ENCODE results near the gene EPS8L3. TPM values are rescaled to one million over a fixed set of nuclear protein-coding genes. Genes with fewer than 3 reads are reported as not detected.

EPS8L3 gene
- total and polyA plus RNA-seq, 9 of the 15 experiments (the other 6 are each of a cell fraction or from before 2014, with no cell fraction given), result 0.09 to 0.42 (median 0.14) TPM; not detected in 5

- TF ChIP-seq, protein P1, sequence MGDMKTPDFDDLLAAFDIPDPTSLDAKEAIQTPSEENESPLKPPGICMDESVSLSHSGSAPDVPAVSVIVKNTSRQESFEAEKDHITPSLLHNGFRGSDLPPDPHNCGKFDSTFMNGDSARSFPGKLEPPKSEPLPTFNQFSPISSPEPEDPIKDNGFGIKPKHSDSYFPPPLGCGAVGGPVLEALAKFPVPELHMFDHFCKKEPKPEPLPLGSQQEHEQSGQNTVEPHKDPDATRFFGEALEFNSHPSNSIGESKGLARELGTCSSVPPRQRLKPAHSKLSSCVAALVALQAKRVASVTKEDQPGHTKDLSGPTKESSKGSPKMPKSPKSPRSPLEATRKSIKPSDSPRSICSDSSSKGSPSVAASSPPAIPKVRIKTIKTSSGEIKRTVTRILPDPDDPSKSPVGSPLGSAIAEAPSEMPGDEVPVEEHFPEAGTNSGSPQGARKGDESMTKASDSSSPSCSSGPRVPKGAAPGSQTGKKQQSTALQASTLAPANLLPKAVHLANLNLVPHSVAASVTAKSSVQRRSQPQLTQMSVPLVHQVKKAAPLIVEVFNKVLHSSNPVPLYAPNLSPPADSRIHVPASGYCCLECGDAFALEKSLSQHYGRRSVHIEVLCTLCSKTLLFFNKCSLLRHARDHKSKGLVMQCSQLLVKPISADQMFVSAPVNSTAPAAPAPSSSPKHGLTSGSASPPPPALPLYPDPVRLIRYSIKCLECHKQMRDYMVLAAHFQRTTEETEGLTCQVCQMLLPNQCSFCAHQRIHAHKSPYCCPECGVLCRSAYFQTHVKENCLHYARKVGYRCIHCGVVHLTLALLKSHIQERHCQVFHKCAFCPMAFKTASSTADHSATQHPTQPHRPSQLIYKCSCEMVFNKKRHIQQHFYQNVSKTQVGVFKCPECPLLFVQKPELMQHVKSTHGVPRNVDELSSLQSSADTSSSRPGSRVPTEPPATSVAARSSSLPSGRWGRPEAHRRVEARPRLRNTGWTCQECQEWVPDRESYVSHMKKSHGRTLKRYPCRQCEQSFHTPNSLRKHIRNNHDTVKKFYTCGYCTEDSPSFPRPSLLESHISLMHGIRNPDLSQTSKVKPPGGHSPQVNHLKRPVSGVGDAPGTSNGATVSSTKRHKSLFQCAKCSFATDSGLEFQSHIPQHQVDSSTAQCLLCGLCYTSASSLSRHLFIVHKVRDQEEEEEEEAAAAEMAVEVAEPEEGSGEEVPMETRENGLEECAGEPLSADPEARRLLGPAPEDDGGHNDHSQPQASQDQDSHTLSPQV (IDR thresholded peaks at IDR 0.05), result peak; percentile 9; the same call in 1 of the 2 replicates
- no peak for TF ChIP-seq ZNF695 (CRISPR knock-in tag; IDR thresholded peaks at IDR 0.05)
- TF ChIP-seq ZBTB12 (CRISPR knock-in tag; IDR thresholded peaks at IDR 0.05), result no peak
- TF ChIP-seq, protein P2, sequence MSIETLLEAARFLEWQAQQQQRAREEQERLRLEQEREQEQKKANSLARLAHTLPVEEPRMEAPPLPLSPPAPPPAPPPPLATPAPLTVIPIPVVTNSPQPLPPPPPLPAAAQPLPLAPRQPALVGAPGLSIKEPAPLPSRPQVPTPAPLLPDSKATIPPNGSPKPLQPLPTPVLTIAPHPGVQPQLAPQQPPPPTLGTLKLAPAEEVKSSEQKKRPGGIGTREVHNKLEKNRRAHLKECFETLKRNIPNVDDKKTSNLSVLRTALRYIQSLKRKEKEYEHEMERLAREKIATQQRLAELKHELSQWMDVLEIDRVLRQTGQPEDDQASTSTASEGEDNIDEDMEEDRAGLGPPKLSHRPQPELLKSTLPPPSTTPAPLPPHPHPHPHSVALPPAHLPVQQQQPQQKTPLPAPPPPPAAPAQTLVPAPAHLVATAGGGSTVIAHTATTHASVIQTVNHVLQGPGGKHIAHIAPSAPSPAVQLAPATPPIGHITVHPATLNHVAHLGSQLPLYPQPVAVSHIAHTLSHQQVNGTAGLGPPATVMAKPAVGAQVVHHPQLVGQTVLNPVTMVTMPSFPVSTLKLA (conservative IDR thresholded peaks at IDR 0.05), result no peak
- no peak for TF ChIP-seq CCAR2 (IDR thresholded peaks at IDR 0.05; ENCODE audit: low read depth, low read length)
- no peak for TF ChIP-seq SIN3B (IDR thresholded peaks at IDR 0.05; ENCODE audit: low read depth)
- no peak for TF ChIP-seq ZFP36 (IDR thresholded peaks at IDR 0.05; ENCODE audit: low read depth, low read length, partially characterized antibody)
- no peak for TF ChIP-seq CREBBP (IDR thresholded peaks at IDR 0.05; ENCODE audit: low read depth, low read length)
- no peak for TF ChIP-seq FOXM1 (IDR thresholded peaks at IDR 0.05; ENCODE audit: low read depth)
- no peak for TF ChIP-seq FOXM1 (CRISPR knock-in tag; IDR thresholded peaks at IDR 0.05; ENCODE audit: low read depth)
- peak; percentile 76; the same call in 1 of the 2 replicates for TF ChIP-seq EP300 (IDR thresholded peaks at IDR 0.05; ENCODE audit: low read length)
- no peak for TF ChIP-seq PHF21A (IDR thresholded peaks at IDR 0.05; ENCODE audit: borderline replicate concordance, low read depth)
- no peak for TF ChIP-seq SMARCA5 (IDR thresholded peaks at IDR 0.05)
- TF ChIP-seq, protein P3, sequence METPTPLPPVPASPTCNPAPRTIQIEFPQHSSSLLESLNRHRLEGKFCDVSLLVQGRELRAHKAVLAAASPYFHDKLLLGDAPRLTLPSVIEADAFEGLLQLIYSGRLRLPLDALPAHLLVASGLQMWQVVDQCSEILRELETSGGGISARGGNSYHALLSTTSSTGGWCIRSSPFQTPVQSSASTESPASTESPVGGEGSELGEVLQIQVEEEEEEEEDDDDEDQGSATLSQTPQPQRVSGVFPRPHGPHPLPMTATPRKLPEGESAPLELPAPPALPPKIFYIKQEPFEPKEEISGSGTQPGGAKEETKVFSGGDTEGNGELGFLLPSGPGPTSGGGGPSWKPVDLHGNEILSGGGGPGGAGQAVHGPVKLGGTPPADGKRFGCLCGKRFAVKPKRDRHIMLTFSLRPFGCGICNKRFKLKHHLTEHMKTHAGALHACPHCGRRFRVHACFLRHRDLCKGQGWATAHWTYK (CRISPR knock-in tag; IDR thresholded peaks at IDR 0.05), result no peak
- TF ChIP-seq, protein P4, sequence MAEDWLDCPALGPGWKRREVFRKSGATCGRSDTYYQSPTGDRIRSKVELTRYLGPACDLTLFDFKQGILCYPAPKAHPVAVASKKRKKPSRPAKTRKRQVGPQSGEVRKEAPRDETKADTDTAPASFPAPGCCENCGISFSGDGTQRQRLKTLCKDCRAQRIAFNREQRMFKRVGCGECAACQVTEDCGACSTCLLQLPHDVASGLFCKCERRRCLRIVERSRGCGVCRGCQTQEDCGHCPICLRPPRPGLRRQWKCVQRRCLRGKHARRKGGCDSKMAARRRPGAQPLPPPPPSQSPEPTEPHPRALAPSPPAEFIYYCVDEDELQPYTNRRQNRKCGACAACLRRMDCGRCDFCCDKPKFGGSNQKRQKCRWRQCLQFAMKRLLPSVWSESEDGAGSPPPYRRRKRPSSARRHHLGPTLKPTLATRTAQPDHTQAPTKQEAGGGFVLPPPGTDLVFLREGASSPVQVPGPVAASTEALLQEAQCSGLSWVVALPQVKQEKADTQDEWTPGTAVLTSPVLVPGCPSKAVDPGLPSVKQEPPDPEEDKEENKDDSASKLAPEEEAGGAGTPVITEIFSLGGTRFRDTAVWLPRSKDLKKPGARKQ (CRISPR knock-in tag; IDR thresholded peaks at IDR 0.05), result no peak
- TF ChIP-seq ETS1 (conservative IDR thresholded peaks at IDR 0.05; ENCODE audit: control insufficient read depth, low read depth, low read length), result no peak
Observed at GRCh38 chr1:109794319-109795132, 30.8 kb upstream of the EPS8L3 start (continued).
